Activated CD8-positive, alpha-beta memory T cell treated with anti-CD3 and anti-CD28 coated beads for 36 hours (primary cell): ENCODE results near the gene COLGALT1. TPM values are rescaled to one million over a fixed set of nuclear protein-coding genes. Genes with fewer than 3 reads are reported as not detected.

Source experiments
- CTCF ChIA-PET: fragments of 350-600 bp; sonication (Branson Sonifier 250); formaldehyde crosslinking; loops from one replicate; lab custom pipeline; 2021; ENCODE audit warnings: antibody characterized with exemption; lab: Charles Lee
- POLR2A ChIA-PET: fragments of 350-600 bp; sonication (Branson Sonifier 250); formaldehyde crosslinking; loops from one replicate; lab custom pipeline; 2021; ENCODE audit warnings: antibody characterized with exemption; lab: Charles Lee
- total RNA-seq, 2 experiments: library from RNA; stranded (reverse); gene quantifications; one replicate each; pipeline ENCODE4 v1.2.3, GENCODE V29; 2021

The COLGALT1 gene
- total RNA-seq, 2 experiments from 2014 or later = 97.2 to 100 TPM

- POLR2A ChIA-PET = no interaction called here
- CTCF ChIA-PET = interaction anchor here (0.6 to 1.8 kb wide), 2 partner anchors 10 to 248 kb away, joined by 4 to 8 read pairs; no protein-coding TSS in a partner anchor
Observed at GRCh38 chr19:17528610-17529009, 26.8 kb upstream of the COLGALT1 start.

GRCh38 chr19:17529239-17530158 is 25.9 kb upstream of the COLGALT1 start:
- ChIA-PET CTCF (interaction anchor here (0.6 to 1.8 kb wide), 5 partner anchors 9 to 144 kb away, joined by 3 to 8 read pairs (median 3); partner anchors contain the start of gene PGLS), POLR2A (interaction anchor here (0.5 kb wide), 1 partner anchor 20 kb away, joined by 10 read pairs; no protein-coding TSS in a partner anchor)

- ChIA-PET CTCF (interaction anchor here (0.6 kb wide), 1 partner anchor 116 kb away, joined by 3 read pairs; no protein-coding TSS in a partner anchor), POLR2A (no interaction called here)
Observed at GRCh38 chr19:17530586-17530985, 24.9 kb upstream of the COLGALT1 start.

- CTCF ChIA-PET = no interaction called here
Observed at GRCh38 chr19:17532116-17532515, 23.3 kb upstream of the COLGALT1 start.

GRCh38 chr19:17532557-17532956 is 22.9 kb upstream of the COLGALT1 start:
- CTCF ChIA-PET = interaction anchor here (0.5 kb wide), 1 partner anchor 131 kb away, joined by 3 read pairs; no protein-coding TSS in a partner anchor
- POLR2A ChIA-PET = interaction anchor here (0.7 kb wide), 1 partner anchor 23 kb away, joined by 3 read pairs; no protein-coding TSS in a partner anchor

More at GRCh38 chr19:17532116-17532515, 23.3 kb upstream of the COLGALT1 start:
- POLR2A ChIA-PET = no interaction called here

GRCh38 chr19:17534767-17535166 is 20.7 kb upstream of the COLGALT1 start:
- ChIA-PET CTCF (interaction anchor here (0.6 to 1.2 kb wide), 2 partner anchors 16 to 84 kb away, joined by 3 to 5 read pairs; no protein-coding TSS in a partner anchor), POLR2A (no interaction called here)

GRCh38 chr19:17536955-17537354 is 18.5 kb upstream of the COLGALT1 start:
- ChIA-PET POLR2A (no interaction called here), CTCF (interaction anchor here (0.9 to 1.8 kb wide), 2 partner anchors 22 to 41 kb away, joined by 4 read pairs; no protein-coding TSS in a partner anchor)

- ChIA-PET POLR2A (interaction anchor here (0.8 to 1.0 kb wide), 2 partner anchors 15 to 35 kb away, joined by 3 to 10 read pairs; no protein-coding TSS in a partner anchor), CTCF (interaction anchor here (1.0 to 1.7 kb wide), 4 partner anchors 10 to 42 kb away, joined by 3 to 8 read pairs (median 5); no protein-coding TSS in a partner anchor)
Observed at GRCh38 chr19:17538684-17539237, 16.7 kb upstream of the COLGALT1 start.

GRCh38 chr19:17539238-17540117 is 16.0 kb upstream of the COLGALT1 start:
- ChIA-PET CTCF (interaction anchor here (1.3 to 1.7 kb wide), 2 partner anchors 10 to 20 kb away, joined by 4 to 8 read pairs; no protein-coding TSS in a partner anchor), POLR2A (interaction anchor here (1.0 kb wide), 1 partner anchor 16 kb away, joined by 3 read pairs; no protein-coding TSS in a partner anchor)

- ChIA-PET POLR2A (interaction anchor here (1.0 kb wide), 1 partner anchor 17 kb away, joined by 3 read pairs; no protein-coding TSS in a partner anchor), CTCF (interaction anchor here (0.6 to 1.3 kb wide), 2 partner anchors 14 to 19 kb away, joined by 3 to 4 read pairs; no protein-coding TSS in a partner anchor)
Observed at GRCh38 chr19:17540174-17540573, 15.3 kb upstream of the COLGALT1 start.

- ChIA-PET CTCF (no interaction called here), POLR2A (no interaction called here)
Observed at GRCh38 chr19:17541184-17541759, 14.2 kb upstream of the COLGALT1 start.

GRCh38 chr19:17542042-17542441 is 13.4 kb upstream of the COLGALT1 start:
- ChIA-PET CTCF (no interaction called here), POLR2A (no interaction called here)

GRCh38 chr19:17542793-17543582 is 12.5 kb upstream of the COLGALT1 start:
- ChIA-PET POLR2A (no interaction called here), CTCF (no interaction called here)

GRCh38 chr19:17543986-17544385 is 11.5 kb upstream of the COLGALT1 start:
- ChIA-PET POLR2A (no interaction called here), CTCF (no interaction called here)

GRCh38 chr19:17544418-17544817 is 11.0 kb upstream of the COLGALT1 start:
- ChIA-PET CTCF (interaction anchor here (0.5 kb wide), 1 partner anchor 91 kb away, joined by 3 read pairs; no protein-coding TSS in a partner anchor), POLR2A (no interaction called here)

- ChIA-PET CTCF (no interaction called here), POLR2A (interaction anchor here (0.5 kb wide), 1 partner anchor 216 kb away, joined by 4 read pairs; no protein-coding TSS in a partner anchor)
Observed at GRCh38 chr19:17548145-17548544, 7.3 kb upstream of the COLGALT1 start.

GRCh38 chr19:17549085-17549740 is 6.2 kb upstream of the COLGALT1 start:
- ChIA-PET POLR2A (no interaction called here), CTCF (no interaction called here)
